LoVo (cell line): ENCODE data around the gene RHOBTB3.

Experiments used
- DNase-seq: peaks from one replicate; pipeline ENCODE4 v3.0.0-alpha.2; 2016; ENCODE audit warnings: low spot score

RHOBTB3 gene

GRCh38 chr5:95842854-95843544 lies 111.9 kb downstream of the RHOBTB3 start:
- peak; percentile 15 for DNase-seq

- DNase-seq, result no peak
Measured at GRCh38 chr5:95843733-95844223, 112.6 kb downstream of the RHOBTB3 start.

GRCh38 chr5:95845391-95845790 lies 114.3 kb downstream of the RHOBTB3 start:
- no peak for DNase-seq
